Measurements from ENCODE around the gene DNAJC17. TPM values are rescaled to one million over a fixed set of nuclear protein-coding genes. Genes with fewer than 3 reads are reported as not detected.

The DNAJC17 gene
- total RNA-seq, 1 donor = 14.8 TPM

- H4K20me1 ChIP-seq (ENCODE audit: insufficient read depth, low read length) = peaks cover 12% of the 10 kb centered on the region
- H2AFZ ChIP-seq (ENCODE audit: low read length) = no peak overlapping the region
- no peaks in the 10 kb centered on the region for H3K27me3 ChIP-seq (ENCODE audit: insufficient read depth, low read length)
- peak overlapping the region; percentile 1 for H3K4me3 ChIP-seq (ENCODE audit: insufficient read depth, low read length)
- peak overlapping the region; percentile 93 for H3K4me2 ChIP-seq (ENCODE audit: insufficient read depth, low read length)
- no peaks in the 10 kb centered on the region for H3K79me2 ChIP-seq (ENCODE audit: insufficient read depth, low read length)
- no peaks in the 10 kb centered on the region for H3K9me3 ChIP-seq (ENCODE audit: low read depth, low read length)
- peaks cover 5% of the 10 kb centered on the region for H3K36me3 ChIP-seq (ENCODE audit: insufficient read depth, low read length)
- no peak for TF ChIP-seq CTCF (IDR thresholded peaks at IDR 0.05; ENCODE audit: extremely low read depth, low read depth, low read length)
- DNase-seq (ENCODE audit: insufficient read length, low spot score, missing footprints) = peak; percentile 90
- H3K27ac ChIP-seq (ENCODE audit: low read depth, low read length) = peak overlapping the region; percentile 28
- peaks cover 43% of the 10 kb centered on the region for H3K4me1 ChIP-seq (ENCODE audit: insufficient read depth, low read length)
These were observed 41.0 kb downstream of the DNAJC17 start for GRCh38 chr15:40766194-40766815.

DNA sequence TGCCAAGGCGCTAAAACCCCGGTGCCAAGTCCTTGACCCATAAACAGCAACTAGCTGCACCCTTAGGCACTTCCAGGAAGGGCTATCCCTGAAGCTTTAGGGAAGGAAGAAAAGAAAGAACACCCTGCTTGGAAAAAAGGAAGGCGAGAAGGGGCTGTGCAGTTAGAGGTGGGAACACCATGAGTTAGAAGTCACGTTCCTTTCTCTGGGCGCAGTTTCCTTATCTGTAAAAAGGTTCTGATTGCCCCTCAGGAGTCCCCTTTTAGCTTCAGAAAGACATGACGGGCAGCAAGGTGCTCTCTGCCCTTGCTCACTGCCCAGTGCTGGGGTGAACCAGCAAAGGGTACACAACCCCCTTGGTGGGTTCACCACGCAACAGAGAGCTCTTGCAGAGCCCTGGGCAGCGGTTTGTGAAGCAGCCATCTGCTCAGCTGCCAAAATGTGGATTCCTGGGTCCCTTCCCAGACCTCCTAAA lies 42.6 kb downstream of the DNAJC17 start:
- peaks cover 6% of the 10 kb centered on the region for H3K27me3 ChIP-seq (ENCODE audit: insufficient read depth, low read length)
- H2AFZ ChIP-seq (ENCODE audit: low read length) = peak overlapping the region; percentile 56
- H3K27ac ChIP-seq (ENCODE audit: low read depth, low read length) = peak overlapping the region; percentile 26
- H3K9me3 ChIP-seq (ENCODE audit: low read depth, low read length) = no peaks in the 10 kb centered on the region
- H3K79me2 ChIP-seq (ENCODE audit: insufficient read depth, low read length) = no peaks in the 10 kb centered on the region
- H4K20me1 ChIP-seq (ENCODE audit: insufficient read depth, low read length) = peaks cover 8% of the 10 kb centered on the region
- H3K36me3 ChIP-seq (ENCODE audit: insufficient read depth, low read length) = no peaks in the 10 kb centered on the region
- H3K4me3 ChIP-seq (ENCODE audit: insufficient read depth, low read length) = peak overlapping the region; percentile 73
- H3K4me1 ChIP-seq (ENCODE audit: insufficient read depth, low read length) = peaks cover 43% of the 10 kb centered on the region
- peak; percentile 77 for DNase-seq (ENCODE audit: insufficient read length, low spot score, missing footprints)
- H3K4me2 ChIP-seq (ENCODE audit: insufficient read depth, low read length) = peak overlapping the region; percentile 93
- no peak for TF ChIP-seq CTCF (IDR thresholded peaks at IDR 0.05; ENCODE audit: extremely low read depth, low read depth, low read length)

GRCh38 chr15:40763801-40764628 lies 43.3 kb downstream of the DNAJC17 start, which contains the start of gene GCHFR:
TSS of gene GCHFR (plus strand) at chr15:40764068. CDS start at chr15:40764181, 113 bp downstream.
- no peaks in the 10 kb centered on the region for H3K79me2 ChIP-seq (ENCODE audit: insufficient read depth, low read length)
- peaks cover 6% of the 10 kb centered on the region for H3K27me3 ChIP-seq (ENCODE audit: insufficient read depth, low read length)
- peak within 1 kb of the TSS; percentile 93 for H3K4me2 ChIP-seq (ENCODE audit: insufficient read depth, low read length)
- DNase-seq (ENCODE audit: insufficient read length, low spot score, missing footprints) = peak; percentile 96
- peak within 1 kb of the TSS; percentile 73 for H3K4me3 ChIP-seq (ENCODE audit: insufficient read depth, low read length)
- H3K36me3 ChIP-seq (ENCODE audit: insufficient read depth, low read length) = no peaks in the 10 kb centered on the region
- H3K9me3 ChIP-seq (ENCODE audit: low read depth, low read length) = no peaks in the 10 kb centered on the region
- TF ChIP-seq CTCF (IDR thresholded peaks at IDR 0.05; ENCODE audit: extremely low read depth, low read depth, low read length) = peak; percentile 13
- H2AFZ ChIP-seq (ENCODE audit: low read length) = peak within 1 kb of the TSS; percentile 83
- H4K20me1 ChIP-seq (ENCODE audit: insufficient read depth, low read length) = peaks cover 8% of the 10 kb centered on the region
- peaks cover 43% of the 10 kb centered on the region for H3K4me1 ChIP-seq (ENCODE audit: insufficient read depth, low read length)
- H3K27ac ChIP-seq (ENCODE audit: low read depth, low read length) = peak within 1 kb of the TSS; percentile 26

Data from osteoblast (primary cell).